HG03025 (cell line): ENCODE data around the gene HS6ST1.

Experiments
- ATAC-seq: cut with Tn5 transposase; IDR thresholded peaks from one replicate; pipeline ENCODE4 v1.9.1; 2021; ENCODE audit warnings: mild to moderate bottlenecking, moderate library complexity; ENCODE audit not compliant: unreplicated experiment, low FRiP score

HS6ST1 gene

DNA sequence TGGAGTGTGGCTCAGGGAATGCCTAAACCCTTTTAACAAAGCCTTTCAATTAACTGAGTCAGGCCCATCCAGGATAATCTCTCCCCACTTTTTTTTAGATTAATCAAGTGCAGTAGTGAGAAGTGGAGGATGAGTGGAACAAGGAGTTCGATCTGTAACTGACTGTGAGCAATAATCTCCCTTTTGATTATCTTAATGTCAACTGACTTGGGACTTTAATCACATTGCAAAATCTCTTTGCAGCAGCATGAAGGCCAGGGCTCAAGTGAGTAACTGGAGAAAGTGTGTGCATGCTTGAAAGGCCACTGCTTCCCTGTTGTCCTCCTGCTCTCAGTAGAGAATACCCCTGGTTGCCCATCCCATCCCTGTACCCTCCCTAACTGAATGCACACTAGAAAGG is 32.1 kb upstream of the HS6ST1 start:
- ATAC-seq, result no peak

DNA sequence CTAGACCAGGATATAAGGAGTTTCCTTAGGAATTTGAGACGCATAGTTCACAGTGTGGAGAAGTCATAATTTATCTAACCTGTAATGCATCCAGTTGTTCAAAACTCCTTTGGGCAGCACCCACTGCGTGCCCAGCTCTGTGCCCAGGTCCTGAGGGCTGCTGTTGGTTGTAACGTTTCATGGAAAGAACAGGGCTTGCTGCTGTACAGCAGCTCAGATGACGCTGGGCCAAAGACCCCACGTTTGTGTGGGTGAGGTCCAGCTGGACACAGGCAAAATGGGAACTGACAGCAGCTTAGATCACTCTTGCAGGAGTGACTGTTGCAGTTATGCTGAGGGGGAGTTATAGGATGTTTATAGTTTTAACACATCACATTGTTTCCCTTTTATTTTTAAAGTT is 30.0 kb upstream of the HS6ST1 start:
- ATAC-seq, result no peak

DNA sequence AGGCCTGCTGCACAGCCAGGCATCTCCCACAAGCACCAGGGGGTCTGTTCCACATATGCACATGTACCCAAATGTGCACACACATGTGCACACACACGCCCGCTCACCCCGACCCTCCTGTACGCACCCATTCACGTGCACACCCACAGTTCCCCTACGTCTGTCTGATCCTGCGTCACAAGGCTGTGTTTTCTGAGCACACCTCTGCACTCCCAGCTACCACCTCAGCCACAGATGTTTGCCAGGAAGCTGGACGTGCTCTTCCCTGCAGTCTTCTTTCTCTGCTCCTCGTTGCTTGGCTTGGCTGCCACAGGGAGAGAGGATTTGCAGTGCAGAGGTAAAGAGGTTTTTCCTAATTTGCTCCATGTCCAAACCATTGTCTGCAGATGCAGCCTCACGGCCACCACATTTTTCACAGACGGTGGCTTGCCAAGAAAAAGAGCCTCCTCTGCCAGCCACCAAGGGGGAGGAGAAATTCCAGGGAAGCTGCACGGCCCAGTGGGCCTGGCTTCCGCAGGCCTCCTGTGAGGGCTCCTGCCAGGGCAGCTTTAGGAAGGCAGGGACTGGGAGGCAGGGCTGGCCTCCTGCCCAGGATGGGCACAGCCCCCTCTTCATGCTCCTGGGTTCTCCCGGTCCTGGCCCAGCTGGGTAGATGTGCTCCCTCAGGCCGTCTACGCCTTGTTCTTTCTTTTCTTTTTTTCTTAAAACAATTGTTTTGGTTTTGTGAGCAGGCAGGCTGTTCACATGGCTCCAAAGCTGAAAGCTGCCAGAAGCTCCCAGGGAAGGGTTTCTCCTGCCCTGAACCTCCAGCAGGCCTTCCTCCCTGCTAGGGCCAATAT is 29.3 kb upstream of the HS6ST1 start:
- ATAC-seq, result no peak

DNA sequence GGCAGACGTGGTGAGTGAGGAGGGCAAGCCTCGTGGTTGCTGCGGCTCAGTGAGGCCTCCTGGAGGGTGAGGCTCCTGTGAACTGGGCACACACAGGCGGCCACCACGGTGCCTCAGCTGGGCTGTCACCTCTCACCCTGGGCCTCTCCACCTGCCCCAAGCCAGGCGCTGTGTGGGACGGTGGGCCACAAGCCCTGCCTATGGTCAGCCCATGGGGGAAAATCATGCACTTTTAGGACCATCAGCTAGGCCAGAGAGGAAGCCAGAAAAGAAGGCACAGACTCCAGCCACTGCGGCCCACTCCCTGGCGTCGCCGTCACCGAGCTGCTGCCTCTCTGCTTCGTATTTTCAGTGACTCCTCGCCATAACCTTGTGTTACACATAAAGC is 28.5 kb upstream of the HS6ST1 start:
- ATAC-seq, result no peak

DNA sequence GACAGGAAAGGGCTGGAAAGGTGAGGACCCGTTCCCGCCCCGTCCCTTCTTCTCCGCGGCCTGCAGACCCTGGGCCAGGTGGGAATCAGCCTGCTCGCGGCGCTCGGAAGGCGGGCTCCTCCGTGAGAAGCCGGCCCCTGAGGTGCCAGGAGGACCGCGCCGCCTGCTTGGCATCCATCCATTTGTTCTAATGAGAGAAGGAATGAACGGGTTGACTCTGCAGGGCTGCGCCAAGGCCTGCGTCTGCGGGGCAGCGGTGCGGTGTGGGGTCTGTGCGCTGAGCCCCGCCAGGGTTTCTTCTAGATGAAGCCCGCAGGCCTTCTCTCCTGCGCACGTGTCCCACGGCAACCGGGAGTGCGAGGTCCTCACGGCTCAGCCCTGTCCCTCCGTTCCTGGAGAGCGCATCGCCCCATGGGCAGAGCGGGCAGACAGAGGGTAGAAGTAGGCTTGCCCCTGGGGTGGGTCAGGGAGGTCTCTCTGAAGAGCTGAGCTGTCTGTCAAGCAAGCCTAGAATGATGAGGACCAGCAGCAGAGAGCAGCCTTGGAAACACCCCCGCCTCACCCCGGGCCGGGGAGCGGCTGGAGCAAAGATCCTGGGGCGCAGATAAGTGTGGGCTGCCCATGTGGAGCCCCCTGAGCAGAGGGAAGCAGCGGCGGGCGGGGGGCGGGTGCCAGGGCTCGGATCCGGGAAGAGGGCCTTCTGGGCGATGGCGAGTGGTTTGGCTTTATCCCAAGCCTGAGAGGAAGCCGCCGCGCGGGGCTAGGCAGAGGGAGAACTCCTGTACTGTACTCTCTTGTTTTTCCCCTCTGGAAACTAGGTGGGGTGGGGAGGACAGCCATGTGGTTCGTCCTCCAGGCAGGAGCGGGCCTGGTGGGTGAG is 27.9 kb upstream of the HS6ST1 start:
- no peak for ATAC-seq

DNA sequence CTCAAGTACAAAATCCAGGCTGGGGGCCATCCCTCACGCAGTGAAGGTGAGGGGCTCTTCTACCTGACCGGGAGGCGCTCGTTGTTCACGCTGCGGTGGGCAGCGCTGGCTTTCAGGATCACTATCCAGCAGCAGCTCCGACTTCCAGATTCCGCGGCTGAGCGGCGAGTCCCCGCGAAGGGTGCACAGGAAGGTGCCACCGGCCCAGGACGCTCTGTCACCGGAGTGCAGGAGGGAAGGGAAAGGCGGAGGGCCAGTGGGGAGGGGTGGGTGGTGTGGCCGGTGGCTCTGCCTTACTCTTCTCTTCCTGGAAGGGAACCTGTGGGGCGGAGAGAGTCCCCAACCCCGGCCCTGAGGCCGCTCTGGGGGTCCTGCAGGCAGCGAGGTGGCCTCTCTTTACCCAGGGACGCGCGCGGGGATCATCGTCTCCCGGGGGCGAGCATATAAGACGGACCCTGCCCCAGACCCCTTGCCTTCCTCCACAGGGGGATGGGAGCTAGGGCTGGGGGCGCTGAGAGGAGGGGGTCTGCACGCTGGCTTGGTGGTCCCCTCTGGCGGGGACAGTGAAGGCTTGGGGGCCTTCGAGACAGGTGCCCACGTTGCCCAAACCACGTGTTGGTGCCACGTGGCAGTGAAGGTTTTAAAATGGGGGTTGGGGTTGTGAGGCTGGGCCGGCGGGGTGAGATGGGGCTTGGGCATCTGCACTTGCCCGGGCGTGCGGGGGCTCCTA is 26.9 kb upstream of the HS6ST1 start:
- no peak for ATAC-seq

DNA sequence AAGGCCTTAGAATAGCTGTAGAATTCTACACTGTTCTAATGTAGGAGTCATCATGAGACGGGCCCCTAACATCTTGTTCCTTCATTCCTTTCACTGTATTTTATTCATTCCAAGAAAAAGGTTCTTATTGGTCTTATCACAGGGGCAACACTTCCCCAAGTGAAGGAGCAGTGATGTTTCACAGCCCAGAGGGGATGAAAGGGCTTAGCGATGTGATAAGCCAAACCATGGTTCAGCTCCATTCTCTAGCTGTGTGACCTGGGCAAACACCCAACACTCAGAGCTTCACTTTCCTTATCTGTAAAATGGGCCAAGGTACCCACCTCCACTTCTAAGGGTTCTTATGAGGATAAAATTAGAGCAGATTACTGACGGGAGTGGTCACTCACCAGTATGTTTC is 25.4 kb upstream of the HS6ST1 start:
- no peak for ATAC-seq

DNA sequence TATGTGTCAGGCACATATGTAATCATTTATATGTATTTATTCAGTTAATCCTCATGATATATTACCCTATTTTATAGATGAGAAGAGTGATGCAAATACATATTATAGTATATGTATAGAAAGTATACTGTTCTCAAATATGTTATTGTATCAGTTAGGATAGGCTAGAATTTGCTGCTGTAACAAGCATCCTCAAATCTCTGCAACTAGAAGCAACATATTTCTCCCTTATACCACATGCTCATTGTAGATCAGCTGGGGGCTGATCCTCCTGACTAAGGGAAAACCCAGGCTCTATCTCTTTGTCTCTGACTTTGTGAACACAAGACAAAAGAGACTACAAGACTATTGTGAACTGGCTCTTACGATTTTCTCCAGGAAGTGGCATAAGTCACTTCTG is 24.8 kb upstream of the HS6ST1 start:
- ATAC-seq, result no peak

DNA sequence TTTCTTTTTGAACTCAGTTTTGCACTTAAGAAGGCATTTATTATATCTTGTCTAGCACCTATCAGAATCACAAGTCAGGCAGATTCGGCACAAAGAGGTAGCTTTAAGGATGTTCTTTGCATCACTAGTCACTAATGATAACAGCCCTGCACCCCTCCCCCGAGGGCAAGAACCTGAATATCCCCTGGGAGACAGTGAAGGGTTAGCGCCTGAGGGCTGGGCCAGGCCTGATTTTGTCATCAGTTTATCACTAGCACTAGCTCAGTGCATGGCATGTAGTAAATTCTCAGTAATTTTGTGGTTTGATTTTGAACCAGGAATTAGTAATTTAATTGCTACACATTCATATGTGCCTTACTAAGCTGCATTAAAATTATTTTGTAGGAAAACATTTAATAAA is 23.9 kb upstream of the HS6ST1 start:
- no peak for ATAC-seq

DNA sequence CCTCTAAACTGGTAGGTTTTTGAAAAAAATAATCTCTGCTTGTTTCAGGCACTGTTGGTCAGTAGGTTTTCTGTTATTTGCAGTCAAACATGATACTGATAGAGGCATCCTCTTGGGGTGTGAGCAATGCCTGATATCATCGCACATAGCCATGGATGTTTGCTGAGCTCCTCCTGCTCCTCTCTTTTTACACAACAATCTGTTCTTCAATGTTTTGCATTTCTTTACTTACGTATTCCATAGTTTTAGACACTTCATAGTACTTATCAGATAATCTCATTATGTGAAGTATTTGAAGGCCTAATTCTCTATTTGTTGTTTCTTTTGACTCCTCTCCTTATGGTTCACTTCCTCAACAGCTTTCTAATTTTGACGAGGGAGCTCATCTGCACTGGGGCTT is 23.0 kb upstream of the HS6ST1 start:
- no peak for ATAC-seq

DNA sequence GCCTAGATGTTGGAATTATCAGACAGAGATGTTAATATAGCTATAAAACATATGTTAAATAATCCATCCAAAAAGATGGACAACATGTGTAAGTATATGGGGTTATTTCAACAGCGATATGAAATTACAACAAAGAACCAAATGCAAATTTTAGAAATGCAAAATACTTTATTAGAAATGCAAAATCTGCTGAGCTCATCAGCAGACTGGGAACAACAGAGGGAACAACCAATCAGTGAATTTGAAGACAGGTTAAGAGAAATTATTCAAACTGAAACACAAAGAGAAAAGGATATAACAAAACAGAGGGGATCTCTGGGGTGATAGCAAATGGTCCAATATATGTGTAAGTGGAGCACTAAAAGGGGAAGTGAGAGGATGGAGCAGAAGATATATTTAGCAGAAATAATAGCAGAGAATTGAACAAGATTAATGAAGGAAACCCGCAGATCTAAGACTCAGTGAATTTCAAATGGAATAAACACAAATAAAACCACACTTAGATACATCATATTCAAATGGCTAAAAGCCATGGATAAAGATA is 13.5 kb upstream of the HS6ST1 start:
- no peak for ATAC-seq

DNA sequence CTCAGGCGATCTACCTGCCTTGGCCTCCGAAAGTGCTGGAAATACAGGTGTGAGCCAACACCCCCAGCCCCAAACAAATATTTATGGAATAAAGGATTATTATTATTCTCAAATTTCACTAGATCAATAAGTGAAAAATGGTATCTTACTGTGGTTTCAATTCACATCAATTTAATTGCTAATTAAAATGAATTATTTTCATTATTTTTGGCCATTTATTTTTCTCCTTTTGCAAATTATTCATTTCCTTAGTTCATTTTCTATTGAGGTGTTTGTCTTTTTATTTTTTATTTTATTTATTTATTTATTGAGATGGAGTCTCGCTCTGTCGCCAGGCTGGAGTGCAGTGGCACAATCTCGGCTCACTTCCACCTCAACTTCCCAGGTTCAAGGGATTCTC is 11.9 kb upstream of the HS6ST1 start:
- no peak for ATAC-seq

DNA sequence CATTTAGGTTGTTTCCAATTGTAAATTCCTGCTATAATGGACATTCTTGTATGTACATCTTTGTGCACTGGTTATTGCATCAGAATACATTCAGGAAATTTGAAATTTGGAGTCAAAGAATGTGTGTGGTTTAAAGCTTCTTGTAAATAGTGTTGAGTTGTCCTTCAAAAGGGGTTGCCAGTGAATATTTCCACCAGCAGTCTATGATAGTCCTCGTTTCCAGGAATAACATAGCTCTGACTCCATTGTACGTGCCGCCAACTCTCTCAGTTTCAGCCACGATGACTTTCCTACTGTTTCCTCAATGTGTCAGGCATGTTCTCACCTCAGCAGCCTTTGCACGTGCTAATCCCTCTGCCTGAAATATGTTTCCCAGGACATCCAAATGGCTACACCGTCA is 10.9 kb upstream of the HS6ST1 start:
- ATAC-seq, result no peak

DNA sequence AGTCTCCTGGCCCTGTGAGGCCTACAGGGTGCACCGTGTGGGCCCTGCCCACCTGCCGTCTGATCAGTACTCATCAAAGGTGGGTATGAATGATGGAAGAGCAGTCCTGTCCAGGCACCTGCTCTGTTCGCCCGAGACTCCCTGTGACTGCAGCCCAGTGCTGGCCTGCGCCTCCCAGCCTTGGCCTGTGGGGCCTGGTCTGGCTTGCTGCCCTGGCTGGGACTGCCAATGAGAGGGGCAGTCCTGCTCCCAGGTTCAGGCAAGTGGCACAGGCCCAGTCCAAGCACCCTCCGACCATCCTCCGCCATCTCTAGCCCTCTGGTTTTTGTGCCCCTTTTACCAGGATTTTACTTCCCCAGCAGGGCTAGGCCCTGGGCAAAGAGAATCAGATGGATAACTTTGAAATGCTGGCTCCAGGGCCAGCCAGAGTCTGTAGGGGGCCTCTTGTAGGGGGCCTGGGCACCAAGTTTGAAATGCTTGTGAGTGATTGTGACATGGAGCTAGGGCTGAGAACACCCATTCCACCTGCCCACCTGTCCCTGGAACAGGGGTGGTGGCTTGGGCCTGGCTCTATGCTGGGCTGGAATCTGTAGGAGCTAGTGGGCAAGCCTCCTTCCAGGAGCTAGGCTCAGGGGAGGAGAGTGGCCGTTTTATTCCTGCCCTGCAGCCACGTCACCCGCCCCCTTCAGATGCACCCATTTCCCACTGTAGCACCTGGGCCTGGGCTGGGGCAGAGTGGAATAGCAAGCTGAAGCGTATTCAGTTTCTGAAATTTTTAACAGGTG is 8.7 kb upstream of the HS6ST1 start:
- ATAC-seq, result no peak

DNA sequence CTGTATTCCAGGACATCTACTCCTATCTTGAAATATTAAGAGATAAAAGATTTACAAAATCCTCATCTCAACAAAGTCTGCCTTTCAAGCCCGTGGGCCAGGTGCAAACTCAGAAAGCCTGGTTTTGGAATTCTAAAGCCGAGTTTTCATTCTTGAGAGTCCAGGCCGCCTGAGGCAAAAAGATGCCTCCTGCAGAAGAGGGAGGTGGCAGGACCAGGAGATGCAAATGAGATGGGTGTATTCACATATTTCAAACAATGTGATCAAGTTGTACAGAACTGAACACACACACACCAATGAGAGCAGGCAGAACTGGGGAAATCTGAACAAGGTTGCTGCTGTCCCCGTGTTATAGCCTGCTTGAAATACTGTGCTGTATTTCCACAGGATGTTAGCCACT is 7.7 kb upstream of the HS6ST1 start:
- ATAC-seq, result no peak

DNA sequence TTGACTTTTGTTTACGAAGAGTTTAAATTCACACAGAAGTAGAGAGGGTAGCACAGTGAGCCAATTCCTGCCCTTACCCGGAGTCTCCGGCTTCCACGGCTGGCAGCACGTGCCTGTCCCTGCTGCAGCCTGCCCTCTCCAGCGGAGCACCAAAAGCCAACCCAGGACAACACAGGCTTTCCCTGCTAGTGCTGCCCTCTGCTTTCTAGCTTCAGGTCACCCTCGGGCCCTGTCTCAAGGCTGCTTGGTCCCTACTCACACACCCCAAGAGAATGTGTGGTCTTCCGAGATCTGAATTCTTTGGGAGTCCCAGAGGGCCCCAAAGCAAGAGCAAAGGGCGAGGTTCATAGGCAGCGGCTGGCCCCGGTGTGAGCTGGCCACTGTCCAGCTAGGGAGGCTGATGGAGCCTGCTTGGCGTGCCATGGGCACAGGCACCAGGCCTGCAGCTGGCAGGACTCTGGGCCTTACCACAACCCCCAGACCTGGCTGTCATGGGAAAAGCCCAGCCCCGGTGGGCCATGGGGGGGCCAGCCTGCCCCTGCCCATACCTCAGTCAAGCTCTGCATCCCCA is 7.0 kb upstream of the HS6ST1 start:
- no peak for ATAC-seq

DNA sequence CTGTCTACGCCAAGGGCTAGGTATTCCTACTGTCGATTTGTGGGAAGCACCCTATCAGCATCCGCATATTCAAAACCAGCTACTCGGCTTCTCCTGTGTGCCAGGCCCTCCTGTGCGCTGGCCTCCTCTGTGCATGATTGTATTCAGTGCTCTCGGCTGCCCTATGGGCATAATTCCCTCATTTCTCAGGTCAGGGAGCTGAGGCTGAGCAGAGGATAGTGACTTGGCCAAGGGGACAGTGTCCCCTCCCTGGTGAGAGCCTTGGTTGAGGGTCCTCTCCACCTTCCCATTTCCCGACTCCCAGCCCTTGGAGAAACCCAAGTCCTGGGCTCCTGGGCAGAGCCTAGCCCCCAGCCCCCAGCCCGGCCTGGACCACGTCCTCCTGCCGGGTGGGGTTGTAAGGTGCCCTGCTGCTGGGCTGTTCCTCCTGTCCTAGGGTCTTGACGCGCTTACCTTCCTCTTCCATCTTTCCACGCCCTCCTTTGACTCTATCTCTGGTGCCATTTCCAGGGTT is 6.3 kb upstream of the HS6ST1 start:
- no peak for ATAC-seq

DNA sequence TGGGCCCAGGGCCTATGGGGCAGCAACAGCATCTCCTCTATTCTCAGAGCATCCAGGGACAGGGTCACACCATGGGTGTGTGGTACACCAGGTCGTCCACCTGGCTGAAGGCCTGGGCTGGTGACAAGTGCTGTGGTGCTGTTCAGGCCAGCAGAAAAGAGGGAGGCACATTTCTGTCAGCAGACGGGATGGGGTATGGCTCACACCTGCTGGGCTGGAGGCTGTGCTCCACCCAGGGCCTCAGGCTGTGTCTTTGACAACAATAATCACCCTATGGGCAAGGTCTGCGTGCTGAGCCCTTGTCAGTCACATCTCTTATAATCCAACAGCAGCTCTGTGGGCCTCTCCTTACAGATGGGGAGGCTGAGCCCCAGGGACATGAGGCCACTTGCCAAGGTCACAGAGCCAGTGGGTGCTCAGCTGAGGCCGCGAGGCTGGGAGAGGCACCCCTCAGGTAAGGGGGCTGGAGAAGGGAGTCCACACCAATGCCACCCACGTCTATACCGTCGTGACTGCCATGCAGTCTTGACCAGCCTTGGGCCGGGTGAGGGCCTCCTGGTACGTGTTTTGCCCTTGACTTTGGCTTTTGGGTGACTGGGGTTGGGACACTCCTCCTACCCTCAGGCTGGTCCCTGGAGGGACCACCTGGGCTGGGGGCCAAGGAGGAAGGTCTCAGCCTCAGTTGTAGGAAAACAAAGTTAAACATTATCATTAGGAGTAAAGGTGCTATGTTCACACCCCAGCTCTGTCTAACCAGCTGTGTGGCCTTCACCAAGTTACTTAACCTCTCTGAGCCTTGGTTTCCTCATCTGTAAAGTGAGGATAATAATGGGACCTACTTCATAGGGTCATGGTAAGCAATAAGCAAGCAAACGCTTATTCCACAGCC is 5.6 kb upstream of the HS6ST1 start:
- no peak for ATAC-seq

DNA sequence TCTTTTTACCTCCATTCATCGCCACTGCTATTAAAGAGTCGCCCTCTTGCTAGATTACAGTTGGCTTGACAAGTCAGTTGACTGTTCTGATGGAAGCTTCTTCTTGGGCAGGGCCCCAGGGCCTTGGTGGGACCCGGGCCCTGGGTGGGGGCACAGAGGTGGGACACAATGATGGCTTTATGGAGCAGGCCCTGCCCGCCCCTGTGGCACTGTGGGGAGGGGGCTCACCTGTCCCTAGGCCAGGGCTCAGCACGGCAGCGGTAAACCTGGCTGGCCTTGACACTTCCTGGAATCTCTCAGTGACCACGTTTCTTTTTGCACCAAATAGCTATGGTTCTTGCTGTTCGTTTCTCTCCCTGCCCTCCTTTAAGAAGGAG is 4.9 kb upstream of the HS6ST1 start:
- no peak for ATAC-seq
